NCI-H524 (cell line): ENCODE results near the gene ATP6V0B.

Experiments used
- DNase-seq, 2 experiments: peaks; one replicate each; lab custom pipeline; 2025; lab: John Stamatoyannopoulos, UW

The ATP6V0B gene

DNA sequence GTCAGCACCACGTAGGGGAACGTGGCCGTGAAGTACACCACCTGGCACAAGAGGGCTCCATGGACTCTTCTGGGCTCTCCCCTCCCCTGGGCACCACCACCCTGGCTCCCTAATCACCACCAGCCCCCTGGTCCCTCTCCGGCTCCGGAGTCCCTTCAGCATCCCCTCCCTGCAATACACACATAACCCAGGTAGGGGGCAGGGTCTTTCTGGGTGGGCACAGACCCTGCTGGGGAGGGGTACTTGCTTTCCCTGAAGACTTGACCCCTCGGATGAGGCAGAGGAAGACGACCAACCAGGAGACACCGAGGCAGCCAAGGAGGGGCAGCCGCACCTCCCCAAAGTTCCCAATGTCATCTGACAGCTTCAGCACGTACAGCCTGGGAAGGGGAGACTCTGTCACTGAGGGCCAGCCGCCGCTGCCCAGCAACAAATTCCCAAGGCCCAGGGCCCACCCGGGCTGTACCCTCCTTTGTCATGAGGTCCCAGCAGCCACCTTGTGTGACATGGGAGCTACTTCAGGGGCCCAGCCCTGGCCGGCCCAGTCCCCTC is 27.9 kb downstream of the ATP6V0B start:
- no peak for DNase-seq

- DNase-seq: no peak
Observed at GRCh38 chr1:44008259-44008658, 33.5 kb downstream of the ATP6V0B start.

DNA sequence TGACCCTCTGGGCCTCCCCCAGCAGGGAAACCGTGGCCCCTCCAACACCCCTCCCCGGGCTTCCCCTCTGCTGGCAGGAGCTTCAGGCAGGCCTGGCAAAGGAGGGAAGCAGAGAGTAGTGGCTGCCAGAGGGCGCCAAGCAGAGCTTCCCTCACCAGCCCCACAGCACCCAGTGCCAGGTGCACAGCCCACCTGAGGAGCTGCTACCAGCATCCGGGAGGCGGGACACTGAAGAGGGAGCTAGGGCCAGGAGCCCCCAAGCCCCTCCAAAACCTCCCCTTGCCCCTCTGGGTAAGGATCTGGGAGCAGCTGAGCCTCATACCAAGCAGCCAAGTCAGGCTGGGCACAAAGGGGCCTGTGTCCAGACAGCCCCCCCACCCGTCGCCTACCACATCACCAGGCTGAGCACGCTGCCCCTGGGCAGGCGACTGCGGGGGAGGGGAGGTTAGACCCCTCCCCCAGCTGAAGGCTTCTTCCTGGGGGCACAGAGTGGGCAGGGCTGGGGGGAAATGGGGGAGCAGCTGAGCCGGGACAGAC is 36.2 kb downstream of the ATP6V0B start:
- no peak for DNase-seq

DNA sequence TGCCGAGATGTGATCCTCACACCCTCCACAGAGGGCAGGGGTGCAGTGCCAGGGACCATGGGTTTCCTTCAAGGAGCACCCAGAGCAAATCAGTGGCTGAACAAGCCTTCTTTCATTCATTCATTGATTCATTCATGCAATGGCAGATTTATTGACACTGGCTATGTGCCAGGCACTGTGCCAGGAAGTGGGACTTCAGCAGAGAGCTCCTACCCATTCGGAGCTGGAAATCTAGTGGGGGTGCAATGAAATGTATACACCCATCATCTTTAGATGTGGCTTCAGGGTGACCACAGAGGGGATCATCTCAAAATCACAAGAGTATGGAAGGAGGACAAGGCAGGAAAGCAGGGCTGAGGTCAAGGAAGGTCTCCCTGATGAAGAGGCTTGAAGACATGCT is 37.6 kb downstream of the ATP6V0B start:
- no peak for DNase-seq

DNA sequence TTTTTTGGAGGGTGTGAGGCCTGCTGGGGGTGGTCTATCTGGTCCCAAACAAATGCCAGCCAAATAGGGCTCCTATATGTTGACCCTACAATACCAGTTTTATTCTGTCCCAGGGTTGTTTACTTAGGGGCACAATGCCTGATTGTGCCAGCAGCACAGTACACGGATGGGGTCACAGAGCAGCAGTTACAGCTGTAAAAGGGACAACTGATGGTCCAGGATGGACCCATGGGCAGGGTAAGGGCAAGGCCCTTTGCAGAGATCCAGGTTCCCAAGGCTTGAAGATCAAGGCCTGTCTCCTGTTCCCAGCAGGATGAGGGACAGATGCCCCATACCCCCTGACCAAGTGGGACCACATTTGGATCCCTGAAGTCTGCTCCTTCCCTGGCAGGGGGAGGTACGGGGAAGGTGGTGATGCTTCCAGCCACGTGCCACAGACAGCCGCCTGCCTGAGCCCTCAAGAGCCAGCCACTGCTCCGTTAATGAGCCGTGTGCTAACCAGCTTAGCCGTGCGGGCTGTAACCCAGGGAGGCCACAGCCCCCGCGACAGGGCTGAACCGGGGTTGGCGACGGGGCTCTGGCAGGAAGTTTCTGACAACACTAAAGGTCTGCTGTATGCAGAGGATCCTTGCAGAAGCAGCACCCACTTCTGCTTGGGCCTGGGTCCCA is 38.3 kb downstream of the ATP6V0B start:
- peak; percentile 14 to 67 for DNase-seq

GRCh38 chr1:44013949-44014348 is 39.2 kb downstream of the ATP6V0B start:
- peak; percentile 22 to 48 for DNase-seq

DNA sequence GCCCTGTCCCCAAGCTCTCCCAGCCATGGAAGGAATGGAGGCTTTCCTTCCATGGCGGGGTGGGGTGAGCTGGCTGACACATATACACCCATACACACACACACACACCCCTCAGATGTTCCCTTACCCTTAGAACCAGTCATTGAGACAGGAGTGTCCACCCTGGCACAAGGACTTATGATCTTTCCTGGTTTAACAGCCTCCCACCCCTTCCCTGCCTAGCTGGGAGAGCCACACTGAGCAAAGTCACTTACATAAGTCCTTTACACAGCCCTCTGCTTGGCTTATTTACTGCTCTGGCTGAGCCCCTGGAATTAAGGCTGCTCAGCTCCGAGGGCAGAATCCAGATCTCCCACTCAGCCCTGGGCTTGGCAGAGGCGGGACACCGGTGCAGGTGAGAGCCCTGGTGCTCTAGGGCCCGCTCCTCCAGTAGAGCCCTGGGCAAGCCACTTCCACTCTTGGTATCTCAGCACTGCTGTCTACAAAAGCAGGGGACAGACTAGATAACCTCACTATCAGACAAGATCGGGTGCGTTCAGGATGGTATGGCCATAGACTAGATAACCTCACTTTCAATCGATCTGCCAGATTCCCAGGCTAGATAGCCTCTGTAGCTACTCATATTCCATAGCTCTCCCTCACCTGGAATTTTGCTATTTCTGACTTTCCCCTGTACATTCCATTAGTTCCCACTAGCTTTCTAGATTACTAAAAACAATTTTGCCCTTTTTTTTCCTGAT is 39.8 kb downstream of the ATP6V0B start:
- DNase-seq: peak in 1 of 2 experiments; percentile 11

DNA sequence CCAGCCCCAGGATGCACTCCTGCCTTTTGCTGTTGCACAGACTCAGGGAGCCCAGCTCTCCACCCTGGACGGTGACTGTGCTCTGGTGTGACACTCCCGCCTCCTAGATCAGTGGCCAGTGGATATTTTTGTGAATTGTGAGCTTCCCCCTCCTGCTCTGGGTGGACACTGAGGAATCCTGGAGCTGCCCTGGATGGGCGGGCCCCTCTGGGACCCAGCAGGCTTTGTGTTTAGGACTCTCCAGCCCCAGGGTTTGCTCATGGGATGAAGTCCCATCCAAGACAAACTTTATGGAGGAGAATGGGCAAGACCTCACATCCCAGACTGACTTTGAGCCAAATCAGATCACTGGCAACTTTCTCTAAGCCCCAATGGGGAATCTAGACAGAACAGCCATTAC is 40.4 kb downstream of the ATP6V0B start:
- no peak for DNase-seq

- no peak for DNase-seq
Observed at GRCh38 chr1:44016041-44016889, 41.5 kb downstream of the ATP6V0B start.

DNA sequence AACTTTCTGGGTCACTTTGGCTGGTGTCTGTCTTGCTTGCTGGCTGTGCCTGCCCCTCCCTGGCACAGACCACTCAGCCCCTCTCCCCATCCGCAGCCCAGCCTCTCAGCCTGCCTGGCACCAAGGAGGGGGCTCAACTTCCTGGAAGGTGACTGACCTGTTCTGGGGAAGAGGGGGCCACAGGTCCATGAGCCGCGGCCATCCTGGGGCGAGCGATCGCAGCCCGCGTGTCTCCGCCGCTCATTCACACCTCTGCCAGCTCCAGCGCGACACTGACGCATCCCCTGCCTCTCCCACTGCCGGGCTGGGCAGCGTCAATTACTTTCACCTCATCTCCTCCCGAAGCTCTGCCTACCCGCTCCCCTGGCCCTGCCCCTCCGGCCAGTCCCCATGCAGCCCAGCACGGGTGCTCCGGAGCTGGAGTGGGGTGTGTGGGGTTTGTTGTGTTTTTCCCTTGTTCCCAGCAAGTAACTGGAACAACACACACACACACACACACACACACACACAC is 42.2 kb downstream of the ATP6V0B start:
- DNase-seq: no peak

DNA sequence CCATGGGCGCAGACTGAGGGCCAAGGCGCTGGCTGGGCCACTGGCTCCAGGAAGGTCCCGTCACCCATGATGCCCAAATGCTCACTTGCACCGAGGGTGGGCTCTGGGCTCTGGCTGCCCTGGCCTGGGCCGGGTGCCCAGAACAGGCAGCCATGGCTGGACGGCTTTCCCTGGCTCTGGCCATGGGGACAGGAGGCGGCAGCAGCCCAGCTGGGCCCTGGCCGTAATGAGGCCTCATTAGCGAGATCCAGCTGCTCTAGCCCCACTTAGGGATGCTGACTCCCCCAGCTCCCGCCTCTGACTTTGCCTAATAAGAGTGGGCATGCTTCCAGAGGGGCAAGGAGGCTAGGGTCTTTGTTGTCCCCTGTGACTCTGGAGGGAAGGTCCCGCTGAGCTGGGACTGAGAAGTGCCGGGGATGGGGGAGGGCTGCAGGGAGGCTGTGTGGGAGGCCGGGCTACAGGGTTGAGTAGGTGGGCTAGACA is 44.7 kb downstream of the ATP6V0B start:
- DNase-seq: peak; percentile 49 to 75

DNA sequence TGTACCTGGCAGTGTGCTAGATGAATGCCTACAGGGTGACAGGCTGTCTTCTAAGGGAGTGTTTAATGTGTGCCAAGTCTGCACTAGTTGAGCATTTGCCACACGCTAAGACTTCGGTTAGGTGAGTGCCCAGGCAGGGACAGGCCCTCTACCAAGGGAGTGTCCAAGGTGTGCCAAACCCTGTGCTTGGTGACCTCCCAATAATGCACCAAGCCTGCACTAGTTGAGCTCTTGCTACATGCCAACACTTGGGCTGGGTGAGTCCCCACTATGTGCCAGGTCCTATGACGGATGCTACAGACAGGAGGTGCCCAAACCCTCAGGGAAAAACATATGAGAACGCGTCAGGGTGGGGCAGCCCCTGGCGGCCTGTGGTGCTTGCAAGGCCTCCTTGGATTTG is 45.7 kb downstream of the ATP6V0B start:
- no peak for DNase-seq

DNA sequence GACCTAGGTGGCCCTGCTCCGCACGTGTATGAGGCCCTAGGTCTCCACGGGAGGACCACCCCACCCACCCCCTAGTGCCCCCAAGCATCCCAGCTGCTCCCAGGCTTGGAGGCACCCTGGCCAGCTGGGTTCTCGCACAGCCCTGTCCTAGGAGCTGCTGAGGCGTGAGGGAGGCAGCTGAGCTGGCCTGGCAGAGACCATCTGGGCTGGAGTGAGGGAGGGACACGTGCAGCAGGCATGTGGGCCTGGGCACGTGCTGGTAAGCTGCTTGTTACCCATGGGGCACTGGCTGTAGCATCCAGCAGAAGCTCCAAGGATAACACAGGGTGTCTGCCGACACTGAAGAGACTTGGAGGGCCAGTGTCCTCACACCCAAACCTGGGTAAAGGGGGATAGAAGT is 46.4 kb downstream of the ATP6V0B start:
- peak in 1 of 2 experiments; percentile 47 for DNase-seq

DNA sequence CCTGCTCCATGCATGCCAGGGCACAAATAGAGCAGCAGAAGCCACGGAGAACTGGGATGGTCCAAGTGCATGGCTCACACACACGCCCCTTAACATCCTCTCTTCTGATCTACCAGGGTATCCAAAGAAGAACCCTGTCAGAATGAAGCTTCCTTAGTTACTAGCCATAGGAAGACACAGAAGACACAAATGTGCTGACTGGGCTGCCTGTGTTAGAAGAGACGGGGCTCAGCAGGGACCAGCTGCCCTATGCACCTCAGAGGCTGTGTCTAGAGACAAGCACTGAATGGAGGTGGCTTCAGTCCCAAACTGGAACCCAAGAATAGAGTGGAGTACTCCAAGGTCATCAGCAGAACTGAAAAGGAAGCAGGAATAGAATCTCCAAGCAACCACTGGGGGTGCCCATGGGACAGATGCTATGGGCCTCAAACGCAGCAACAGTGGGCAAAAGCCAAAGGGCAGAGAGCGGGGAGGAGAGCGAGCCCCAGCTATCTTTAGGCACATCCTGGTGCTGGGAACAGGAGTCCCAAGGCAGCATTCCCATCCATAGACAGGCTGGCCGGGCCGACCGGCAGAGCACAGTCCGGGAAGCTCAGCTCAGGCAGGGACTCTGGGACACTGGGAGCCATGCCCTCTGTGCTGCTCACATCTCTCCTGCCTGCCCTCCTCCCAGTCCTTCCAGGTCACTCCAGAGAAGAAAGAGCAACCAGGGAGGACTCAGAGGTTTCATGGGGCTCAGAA is 47.0 kb downstream of the ATP6V0B start:
- no peak for DNase-seq

- no peak for DNase-seq
Observed at GRCh38 chr1:44024031-44024902, 49.5 kb downstream of the ATP6V0B start.

GRCh38 chr1:44024903-44025525 is 50.3 kb downstream of the ATP6V0B start:
- DNase-seq: no peak

DNA sequence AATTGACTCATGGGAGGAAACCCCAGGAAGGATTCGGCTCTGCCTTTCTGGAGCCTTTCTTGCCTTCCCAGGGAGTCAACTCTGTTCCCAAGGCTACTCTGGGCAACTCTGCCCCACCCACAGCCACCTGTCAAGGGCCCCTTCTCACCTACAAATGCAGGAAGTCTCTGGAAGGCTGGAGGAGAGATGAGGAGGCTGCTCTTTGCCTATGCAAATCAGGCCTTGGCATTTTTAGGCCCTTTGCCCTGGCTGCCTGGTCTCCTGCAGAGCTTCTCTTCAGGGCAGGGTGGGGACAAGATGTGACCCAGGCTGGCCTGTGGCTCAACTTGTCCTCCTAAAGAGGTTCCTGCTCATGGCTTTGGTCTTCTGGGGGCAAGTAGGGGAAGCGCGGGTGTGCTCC is 51.1 kb downstream of the ATP6V0B start:
- DNase-seq: no peak

DNA sequence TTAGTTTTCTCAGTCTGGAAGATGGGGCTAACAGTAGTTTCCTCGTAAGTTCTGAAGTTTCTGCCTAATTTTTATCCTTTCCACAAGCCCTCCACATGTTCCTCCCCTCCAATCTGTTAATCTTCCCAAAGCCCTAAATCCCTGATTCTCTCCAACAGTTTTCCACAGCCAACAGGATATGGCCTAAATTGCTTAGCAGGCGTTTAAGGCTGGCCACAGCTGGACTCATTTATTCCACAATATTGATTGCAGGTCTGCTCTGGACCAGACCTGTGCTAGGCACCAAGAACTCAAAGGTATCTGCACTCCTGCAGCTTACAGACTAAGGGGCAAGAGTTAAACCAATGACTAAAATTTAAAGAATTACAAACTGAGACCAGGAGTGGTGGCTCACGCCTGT is 52.6 kb downstream of the ATP6V0B start:
- DNase-seq: no peak
